NOMO-1 treated with dmso at 0.1 percent for 144 hours (cell line): ENCODE results near the gene TMEM254.
A peak's percentile ranks its signal among the peaks of the same experiment; 100 is the strongest.
"Not testable (repeated sequence)": the region's sequence is repeated elsewhere in the genome, so short reads cannot be mapped to it uniquely, and the experiment has no call there.

Source experiments
- DNase-seq: peaks from one replicate; lab custom pipeline; 2025; ENCODE audit not compliant: unreplicated experiment; lab: John Stamatoyannopoulos, UW

Gene TMEM254

DNA sequence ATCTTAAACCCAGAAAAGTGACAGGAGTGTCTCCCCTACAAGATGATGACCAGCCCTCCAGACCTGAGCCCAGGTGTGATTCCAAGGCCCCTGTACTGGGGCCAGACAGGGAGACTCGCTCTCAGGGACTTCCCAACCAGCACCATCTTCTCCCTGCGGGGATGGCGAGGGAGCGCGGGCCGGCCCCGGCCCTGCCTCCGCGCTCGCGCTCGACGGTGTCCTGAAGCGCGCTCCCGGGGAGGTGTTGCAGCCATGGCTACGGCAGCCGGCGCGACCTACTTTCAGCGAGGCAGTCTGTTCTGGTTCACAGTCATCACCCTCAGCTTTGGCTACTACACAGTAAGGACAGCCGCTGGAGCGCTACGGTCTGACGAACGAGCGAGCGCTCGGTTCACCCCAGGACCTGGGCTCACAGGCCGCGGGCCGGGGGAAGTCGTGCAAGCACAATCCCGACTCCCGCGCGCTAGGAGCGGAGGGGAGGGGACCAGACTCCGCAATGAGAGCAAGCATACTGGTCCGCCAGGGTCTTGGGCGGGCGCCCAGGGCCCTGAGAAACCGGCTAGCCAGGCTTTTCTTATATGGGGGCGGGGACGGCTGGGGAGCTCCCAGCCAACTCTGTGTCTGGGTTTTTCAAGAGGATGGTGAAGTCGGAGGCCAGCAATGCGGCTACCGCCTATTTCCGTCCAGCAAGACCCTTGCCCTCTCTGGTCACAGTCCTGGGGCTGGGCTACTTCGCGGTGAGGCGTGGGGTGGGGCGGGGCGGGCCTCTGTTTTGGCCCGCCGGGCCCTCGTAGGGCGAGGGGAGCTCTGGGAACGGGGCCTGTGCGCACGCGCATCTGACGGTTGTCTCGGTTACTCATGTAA, at the start of gene TMEM254:
Gene TMEM254, plus strand, starts transcription at position 218 of the 864 bp plus-strand sequence. Its CDS starts 35 bp downstream, at position 253.
- peak; percentile 86 for DNase-seq

GRCh38 chr10:80029205-80029604, 49.3 kb upstream of the TMEM254 start:
- DNase-seq, result not testable (repeated sequence)

GRCh38 chr10:80029865-80030264, 48.6 kb upstream of the TMEM254 start:
- not testable (repeated sequence) for DNase-seq

DNA sequence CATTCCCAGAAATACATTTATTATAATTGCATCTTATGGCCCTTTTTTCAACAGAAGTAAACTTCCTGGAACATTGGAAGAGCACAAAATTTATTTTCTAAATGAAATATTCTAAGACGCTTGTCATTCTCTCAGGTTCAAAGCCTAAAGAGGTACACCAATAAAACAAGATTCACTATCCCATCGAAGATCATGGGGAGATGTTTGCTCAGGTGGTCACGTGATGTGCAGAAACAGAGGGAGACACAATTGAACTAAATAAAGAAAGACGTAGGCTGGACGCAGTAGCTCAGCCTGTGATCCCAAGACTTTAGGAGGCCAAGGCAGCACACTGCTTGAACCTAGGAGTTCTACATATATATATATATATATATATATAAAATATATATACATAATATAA, 46.0 kb upstream of the TMEM254 start:
- DNase-seq, result no peak

DNA sequence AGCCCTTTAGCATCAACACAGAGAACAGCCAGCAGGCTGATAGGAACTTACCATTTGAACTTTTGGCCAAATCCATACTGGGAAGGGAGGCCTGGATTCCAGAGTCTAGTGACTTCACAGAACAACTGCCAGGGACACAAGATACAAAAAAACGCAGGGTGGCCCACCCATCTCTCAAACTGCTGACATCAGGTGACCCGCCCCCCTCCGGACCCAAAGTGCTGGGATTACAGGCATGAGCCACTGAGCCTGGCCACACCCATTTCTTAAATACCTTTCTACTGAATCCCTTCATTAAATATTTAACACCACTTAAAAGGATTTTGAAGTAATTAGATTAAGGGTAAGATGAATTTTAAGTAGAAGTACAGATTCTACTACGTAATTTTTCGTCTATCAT, 43.7 kb upstream of the TMEM254 start:
- DNase-seq, result not testable (repeated sequence)

DNA sequence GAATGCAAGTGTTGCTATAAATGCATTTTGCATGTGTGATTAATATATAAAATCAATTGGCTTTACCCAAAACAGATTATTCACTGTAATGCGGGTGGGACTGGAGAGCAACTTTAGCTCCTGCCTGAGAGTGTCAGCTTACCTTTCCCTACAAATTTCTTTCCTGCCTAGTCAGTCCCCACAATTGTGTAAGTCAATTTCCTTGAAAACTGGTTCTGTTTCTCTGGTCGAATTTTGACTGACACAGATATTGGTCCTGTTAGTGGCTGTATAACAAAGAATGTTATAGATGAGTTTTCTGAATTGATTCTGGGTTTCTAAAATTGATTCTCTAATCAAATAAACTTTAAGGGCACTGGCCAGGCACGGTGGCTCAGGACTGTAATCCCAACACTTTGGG, 43.0 kb upstream of the TMEM254 start:
- DNase-seq, result not testable (repeated sequence)

DNA sequence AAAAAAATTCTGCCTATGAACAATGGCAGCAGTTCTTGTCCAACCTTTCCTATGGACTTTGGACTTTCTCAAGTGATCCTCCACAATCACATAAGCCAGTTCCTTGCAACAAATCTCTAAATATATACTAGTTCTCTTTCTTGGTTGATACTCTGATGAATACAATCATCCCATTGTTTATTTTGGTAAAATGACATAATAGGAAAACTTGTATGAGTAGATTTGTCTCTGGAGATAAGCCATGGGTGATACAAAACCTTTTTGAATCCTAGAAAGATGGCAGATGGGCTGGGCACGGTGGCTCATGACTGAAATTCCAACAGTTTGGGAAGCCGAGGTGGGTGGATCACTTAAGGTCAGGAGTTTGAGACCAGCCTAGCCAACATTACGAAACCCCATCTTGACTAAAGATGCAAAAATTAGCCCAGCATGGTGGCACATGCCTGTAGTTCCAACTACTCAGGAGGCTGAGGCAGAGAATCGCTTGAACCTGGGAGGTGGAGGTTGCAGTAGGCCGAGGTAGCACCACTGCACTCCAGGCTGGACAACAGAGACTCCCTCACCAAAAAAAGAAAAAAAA, 41.5 kb upstream of the TMEM254 start:
- DNase-seq, result not testable (repeated sequence)

GRCh38 chr10:80038226-80038625, 40.2 kb upstream of the TMEM254 start:
- not testable (repeated sequence) for DNase-seq

- DNase-seq, result no peak
Observed at GRCh38 chr10:80041162-80041561, 37.3 kb upstream of the TMEM254 start.

GRCh38 chr10:80044935-80045334, 33.5 kb upstream of the TMEM254 start:
- DNase-seq, result peak; percentile 0

GRCh38 chr10:80046629-80047441, 31.6 kb upstream of the TMEM254 start:
- peak; percentile 4 for DNase-seq

DNA sequence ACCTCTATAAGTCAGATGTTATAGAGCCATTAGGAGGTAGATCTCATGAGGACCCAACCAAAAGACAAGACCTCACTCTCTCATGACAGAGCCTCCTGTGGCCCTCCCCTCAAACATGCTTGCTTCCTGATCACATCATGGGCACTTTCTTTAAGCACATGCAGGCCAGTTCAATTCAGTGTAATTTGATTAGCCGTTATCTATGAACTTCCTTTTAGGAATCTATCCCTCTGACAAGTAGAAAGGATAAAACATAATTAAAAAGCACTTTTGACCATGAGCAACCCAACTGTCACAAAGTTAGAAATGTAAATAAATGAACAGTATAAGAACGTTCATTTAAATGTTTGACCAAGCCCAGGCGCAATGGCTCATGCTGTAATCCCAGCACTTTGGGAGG, 27.7 kb upstream of the TMEM254 start:
- no peak for DNase-seq

DNA sequence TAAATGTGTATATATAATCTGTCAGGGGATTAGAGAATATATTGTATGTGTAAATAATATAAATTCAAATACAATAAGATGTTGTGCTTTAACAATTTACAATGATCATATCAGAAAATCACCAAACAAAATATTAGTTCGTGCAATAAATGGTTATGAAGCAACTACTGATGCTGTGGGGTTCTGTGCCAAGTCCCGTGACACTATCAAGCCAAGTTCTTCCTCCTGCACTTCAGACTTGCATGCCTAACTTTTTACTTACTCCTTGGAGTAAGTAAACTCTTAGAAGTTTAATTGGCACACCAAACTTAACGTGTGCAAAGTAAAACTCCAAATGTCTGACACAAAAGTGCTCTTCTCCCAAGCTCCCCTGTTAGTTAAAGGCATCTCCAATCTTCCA, 26.5 kb upstream of the TMEM254 start:
- no peak for DNase-seq

GRCh38 chr10:80055760-80056159, 22.7 kb upstream of the TMEM254 start:
- no peak for DNase-seq

- no peak for DNase-seq
Observed at GRCh38 chr10:80057171-80057570, 21.3 kb upstream of the TMEM254 start.

DNA sequence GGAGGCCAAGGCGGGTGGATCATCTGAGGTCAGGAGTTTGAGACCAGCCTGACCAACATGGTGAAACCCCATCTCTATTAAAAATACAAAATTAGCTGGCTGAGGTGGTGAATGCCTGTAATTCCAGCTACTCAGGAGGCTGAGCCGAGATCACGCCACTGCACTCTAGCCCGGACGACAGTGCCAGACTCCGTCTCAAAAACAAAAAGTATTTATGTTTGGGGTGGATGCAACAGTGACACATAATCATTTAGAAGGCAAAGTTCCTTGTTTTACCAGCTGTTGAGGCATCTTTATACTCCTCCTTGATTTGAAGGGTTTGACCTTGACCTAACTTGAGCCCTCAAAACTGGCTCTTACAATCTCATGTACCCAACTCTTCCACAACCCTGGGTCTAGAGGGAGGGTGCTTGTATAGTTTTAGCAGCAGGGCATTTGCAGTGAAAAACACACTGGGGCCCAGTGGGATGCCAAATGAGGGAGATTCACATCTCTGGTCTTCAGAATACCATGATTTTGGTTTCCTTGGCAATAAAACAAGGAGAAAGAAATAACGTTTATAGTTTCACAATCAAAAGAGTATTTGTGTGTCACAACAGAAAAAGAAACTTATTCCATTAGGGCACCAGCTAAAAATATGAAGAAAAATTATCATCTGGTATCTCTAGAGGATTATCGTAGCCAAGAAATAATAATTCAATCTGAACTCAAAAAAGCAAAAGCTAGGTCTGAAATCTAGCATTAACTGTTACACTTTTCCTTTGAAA, 14.2 kb upstream of the TMEM254 start:
- no peak for DNase-seq

GRCh38 chr10:80066809-80067208, 11.7 kb upstream of the TMEM254 start:
- DNase-seq, result no peak

- DNase-seq, result not testable (repeated sequence)
Observed at GRCh38 chr10:80067821-80068220, 10.6 kb upstream of the TMEM254 start.

- DNase-seq, result no peak
Observed at GRCh38 chr10:80068270-80068669, 10.2 kb upstream of the TMEM254 start.

- DNase-seq, result no peak
Observed at GRCh38 chr10:80070057-80070456, 8.4 kb upstream of the TMEM254 start.

- no peak for DNase-seq
Observed at GRCh38 chr10:80072584-80072983, 5.9 kb upstream of the TMEM254 start.
